Hepatocyte (in vitro differentiated cells): ENCODE measurements around the gene GNPTG. TPM values are rescaled to one million over a fixed set of nuclear protein-coding genes. Genes with fewer than 3 reads are reported as not detected.
A peak's percentile ranks its signal among the peaks of the same experiment; 100 is the strongest.

Experiments used
- DNase-seq: peaks from one replicate; pipeline ENCODE4 v3.0.0-alpha.2; 2016; ENCODE audit warnings: low spot score
- H2AFZ ChIP-seq: fragments of 200-600 bp; sonication (generic); 2 replicates; pipeline ENCODE4 v1.6.0; 2016; ENCODE audit warnings: antibody characterized with exemption, mild to moderate bottlenecking
- H3K27ac ChIP-seq: fragments of 200-600 bp; sonication (generic); 2 replicates; pipeline ENCODE4 v1.5.1; 2016; ENCODE audit warnings: mild to moderate bottlenecking
- H3K27me3 ChIP-seq: fragments of 200-600 bp; sonication (generic); 2 replicates; pipeline ENCODE4 v1.6.1; 2016
- H3K36me3 ChIP-seq: fragments of 200-600 bp; sonication (generic); replicated peaks from 2 replicates; pipeline ENCODE4 v1.5.1; 2016; ENCODE audit warnings: low read depth; ENCODE audit not compliant: insufficient read depth
- H3K4me1 ChIP-seq: fragments of 200-600 bp; sonication (generic); 2 replicates; pipeline ENCODE4 v1.5.1; 2016; ENCODE audit warnings: mild to moderate bottlenecking, moderate library complexity; ENCODE audit not compliant: insufficient read depth
- H3K4me2 ChIP-seq: fragments of 200-600 bp; sonication (generic); 2 replicates; pipeline ENCODE4 v1.6.0; 2016
- H3K4me3 ChIP-seq: fragments of 200-600 bp; sonication (generic); 2 replicates; pipeline ENCODE4 v1.5.1; 2016; ENCODE audit warnings: mild to moderate bottlenecking
- H3K79me2 ChIP-seq: fragments of 200-600 bp; sonication (generic); 2 replicates; pipeline ENCODE4 v1.6.0; 2017; ENCODE audit warnings: mild to moderate bottlenecking
- H3K9me2 ChIP-seq: fragments of 200-600 bp; sonication (generic); replicated peaks from 2 replicates; pipeline ENCODE4 v1.6.0; 2017; ENCODE audit warnings: mild to moderate bottlenecking; ENCODE audit not compliant: insufficient read depth
- H3K9me3 ChIP-seq: fragments of 200-600 bp; sonication (generic); 2 replicates; pipeline ENCODE4 v1.5.1; 2016; ENCODE audit warnings: low read depth, mild to moderate bottlenecking
- H4K20me1 ChIP-seq: fragments of 200-600 bp; sonication (generic); 2 replicates; pipeline ENCODE4 v1.6.0; 2016; ENCODE audit warnings: mild to moderate bottlenecking; ENCODE audit not compliant: insufficient read depth, poor library complexity, severe bottlenecking
- EZH2 ChIP-seq: fragments of 200-600 bp; sonication (generic); IDR thresholded peaks from 2 replicates; pipeline ENCODE4 v1.6.1; 2016; ENCODE audit warnings: antibody characterized with exemption, mild to moderate bottlenecking, borderline replicate concordance
- EZH2phosphoT487 ChIP-seq: fragments of 200-600 bp; sonication (generic); IDR thresholded peaks from one replicate; pipeline ENCODE4 v1.6.1; 2018; ENCODE audit warnings: antibody characterized with exemption, mild to moderate bottlenecking, low read depth, moderate library complexity; ENCODE audit not compliant: unreplicated experiment, severe bottlenecking
- WGBS: methylation state at CpG from one replicate; pipeline ENCODE4 v1.1.6; 2016; ENCODE audit warnings: low lambda C conversion rate; ENCODE audit errors: missing lambda C conversion rate; 5-methylcytosine and 5-hydroxymethylcytosine counted together
- polyA plus RNA-seq: library from polyadenylated mRNA; unstranded; fragments of >200 nt; fragmentation: Nextera tagmentation; extraction: Ambion mirVana; gene quantifications from 2 replicates; pipeline ENCODE4 v1.2.1, GENCODE V29; 2016
- total RNA-seq: library from RNA; depleted of rRNA; stranded (reverse); fragments of >200 nt; gene quantifications from 2 replicates; pipeline ENCODE4 v1.2.3, GENCODE V29; 2014
- TF ChIP-seq, protein P1 (sequence below): fragments of 200-600 bp; sonication (generic); IDR thresholded peaks from 2 replicates; pipeline ENCODE4 v1.5.1; 2016; ENCODE audit warnings: antibody characterized with exemption, mild to moderate bottlenecking; ENCODE audit not compliant: poor library complexity

GNPTG gene
- total and polyA plus RNA-seq, 2 experiments from 2014 or later = 76.6 to 133 TPM

DNA sequence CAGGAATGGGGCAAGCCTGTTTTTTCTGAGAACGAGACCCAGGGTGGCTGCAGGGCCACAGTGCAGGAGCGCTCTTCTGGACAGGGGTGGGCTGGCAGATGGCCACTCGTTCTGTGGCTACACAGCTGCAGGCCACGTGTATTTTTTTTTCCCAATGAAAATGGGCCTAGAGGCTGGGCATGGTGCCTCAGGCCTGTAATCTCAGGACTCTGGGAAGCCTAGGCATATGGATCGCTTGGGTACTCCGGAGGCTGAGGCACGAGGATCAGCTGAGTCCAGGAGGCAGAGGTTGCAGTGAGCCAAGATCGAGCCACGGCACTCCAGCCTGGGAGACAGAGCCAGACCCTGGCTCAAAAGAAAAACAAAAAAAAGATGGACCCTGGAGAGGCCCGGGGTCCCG lies 56.0 kb downstream of the GNPTG start:
- H3K9me3 ChIP-seq = no peaks in the 10 kb centered on the region
- no peaks in the 10 kb centered on the region for H3K36me3 ChIP-seq
- WGBS = 47% methylated on average over 11 of the region's 11 CpGs
- no peak for DNase-seq
- H4K20me1 ChIP-seq = peaks cover 3% of the 10 kb centered on the region
- peaks cover 46% of the 10 kb centered on the region for H3K79me2 ChIP-seq
- H3K4me2 ChIP-seq = peak overlapping the region; percentile 91
- H2AFZ ChIP-seq = no peak overlapping the region
- peaks cover 7% of the 10 kb centered on the region for H3K4me1 ChIP-seq
- no peak overlapping the region for H3K4me3 ChIP-seq
- no peaks in the 10 kb centered on the region for H3K9me2 ChIP-seq
- H3K27ac ChIP-seq = no peak overlapping the region
- no peaks in the 10 kb centered on the region for H3K27me3 ChIP-seq
- TF ChIP-seq EZH2phosphoT487 = no peak
- TF ChIP-seq, protein P1, sequence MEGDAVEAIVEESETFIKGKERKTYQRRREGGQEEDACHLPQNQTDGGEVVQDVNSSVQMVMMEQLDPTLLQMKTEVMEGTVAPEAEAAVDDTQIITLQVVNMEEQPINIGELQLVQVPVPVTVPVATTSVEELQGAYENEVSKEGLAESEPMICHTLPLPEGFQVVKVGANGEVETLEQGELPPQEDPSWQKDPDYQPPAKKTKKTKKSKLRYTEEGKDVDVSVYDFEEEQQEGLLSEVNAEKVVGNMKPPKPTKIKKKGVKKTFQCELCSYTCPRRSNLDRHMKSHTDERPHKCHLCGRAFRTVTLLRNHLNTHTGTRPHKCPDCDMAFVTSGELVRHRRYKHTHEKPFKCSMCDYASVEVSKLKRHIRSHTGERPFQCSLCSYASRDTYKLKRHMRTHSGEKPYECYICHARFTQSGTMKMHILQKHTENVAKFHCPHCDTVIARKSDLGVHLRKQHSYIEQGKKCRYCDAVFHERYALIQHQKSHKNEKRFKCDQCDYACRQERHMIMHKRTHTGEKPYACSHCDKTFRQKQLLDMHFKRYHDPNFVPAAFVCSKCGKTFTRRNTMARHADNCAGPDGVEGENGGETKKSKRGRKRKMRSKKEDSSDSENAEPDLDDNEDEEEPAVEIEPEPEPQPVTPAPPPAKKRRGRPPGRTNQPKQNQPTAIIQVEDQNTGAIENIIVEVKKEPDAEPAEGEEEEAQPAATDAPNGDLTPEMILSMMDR = no peak
- TF ChIP-seq EZH2 = no peak

DNA sequence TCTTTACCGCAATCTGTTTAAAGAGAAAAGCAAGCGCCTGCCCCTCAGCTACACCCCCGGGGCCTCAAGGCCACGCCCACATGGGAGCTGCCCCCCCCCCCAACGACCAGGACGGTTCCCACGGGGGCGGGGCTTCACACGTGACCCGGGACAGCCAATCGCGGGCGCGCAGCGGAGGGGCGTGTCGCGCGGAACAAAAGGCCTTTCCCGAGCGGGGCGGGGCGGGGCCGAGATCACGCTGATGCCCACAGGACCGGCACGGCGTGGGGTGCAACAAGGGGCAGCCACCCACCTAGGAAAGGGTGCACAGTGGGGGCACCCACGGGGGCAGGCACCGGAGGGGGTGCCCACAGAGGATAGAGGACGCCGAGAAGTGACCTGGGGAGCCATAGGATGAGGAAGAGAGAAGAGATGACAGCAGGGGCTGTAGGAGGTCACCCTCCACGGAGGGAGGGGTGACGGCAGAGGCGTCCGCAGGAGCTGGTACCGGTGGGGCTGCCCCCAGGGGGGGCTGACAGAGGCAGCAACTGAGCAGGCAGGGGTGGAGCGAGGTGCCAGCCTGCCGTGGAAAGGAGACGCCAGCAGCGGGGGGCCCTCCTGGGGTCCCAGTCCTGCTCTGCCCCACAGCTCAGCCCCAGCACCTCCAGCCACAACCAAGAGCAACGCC lies 56.6 kb downstream of the GNPTG start:
- WGBS = 4% methylated on average over 30 of the region's 42 CpGs

DNA sequence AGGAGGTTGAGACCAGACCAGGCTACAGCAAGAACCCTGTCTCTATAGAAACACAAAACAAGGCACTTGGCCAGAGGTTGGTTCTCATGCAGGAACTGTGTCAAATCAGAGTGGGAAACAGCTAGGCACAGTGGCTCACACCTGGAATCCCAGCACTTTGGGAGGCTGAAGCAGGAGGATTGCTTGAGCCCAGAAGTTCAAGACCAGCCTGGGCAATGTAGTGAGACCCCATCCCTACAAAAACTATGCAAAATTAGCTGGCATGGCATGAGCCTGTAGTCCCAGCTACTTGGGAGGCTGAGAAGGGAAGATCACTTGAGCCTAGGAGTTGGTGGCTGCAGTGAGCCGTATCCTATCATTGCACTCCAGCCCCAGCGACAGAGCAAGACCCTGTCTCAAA lies 61.1 kb downstream of the GNPTG start:
- WGBS = 94% methylated on average over 2 of the region's 2 CpGs
- TF ChIP-seq, protein P1 = no peak
- TF ChIP-seq EZH2 (no peak), EZH2phosphoT487 (no peak)
- peaks cover 36% of the 10 kb centered on the region for H3K79me2 ChIP-seq

More for the DNA sequence above, 56.6 kb downstream of the GNPTG start:
- no peaks in the 10 kb centered on the region for H3K9me3 ChIP-seq
- H3K9me2 ChIP-seq = no peaks in the 10 kb centered on the region
- H3K4me2 ChIP-seq = peak overlapping the region; percentile 91
- no peaks in the 10 kb centered on the region for H3K27me3 ChIP-seq
- peak; percentile 97 for DNase-seq
- peaks cover 3% of the 10 kb centered on the region for H4K20me1 ChIP-seq
- TF ChIP-seq EZH2 = no peak
- TF ChIP-seq, protein P1 = no peak
- TF ChIP-seq EZH2phosphoT487 = no peak
- peak overlapping the region; percentile 62 for H3K4me3 ChIP-seq
- H3K79me2 ChIP-seq = peaks cover 47% of the 10 kb centered on the region
- peak overlapping the region; percentile 50 for H2AFZ ChIP-seq
- no peaks in the 10 kb centered on the region for H3K36me3 ChIP-seq
- peaks cover 7% of the 10 kb centered on the region for H3K4me1 ChIP-seq
- H3K27ac ChIP-seq = peak overlapping the region; percentile 20

More for the DNA sequence above, 61.1 kb downstream of the GNPTG start:
- Histone ChIP-seq H2AFZ (no peak overlapping the region), H3K27ac (no peak overlapping the region), H3K36me3 (no peaks in the 10 kb centered on the region), H4K20me1 (no peaks in the 10 kb centered on the region), H3K27me3 (no peaks in the 10 kb centered on the region), H3K4me2 (no peak overlapping the region), H3K4me3 (no peak overlapping the region), H3K9me2 (no peaks in the 10 kb centered on the region), H3K4me1 (peaks cover 10% of the 10 kb centered on the region), H3K9me3 (no peaks in the 10 kb centered on the region)
- no peak for DNase-seq

Other genes starting within 250 kb of the GNPTG start
- gene CACNA1H, start 198.8 kb upstream of the GNPTG start, total RNA-seq = 8.6 and 9.1 TPM in 2 replicates
- 9.1 and 9.7 TPM in 2 replicates for gene CACNA1H, start 198.8 kb upstream of the GNPTG start, polyA plus RNA-seq
- 0.67 and 1.3 TPM in 2 replicates for gene TPSG1, start 126.7 kb upstream of the GNPTG start, total RNA-seq
- gene TPSG1, start 126.7 kb upstream of the GNPTG start, polyA plus RNA-seq = 2.0 and 2.3 TPM in 2 replicates
- gene TPSB2, start 121.7 kb upstream of the GNPTG start, total RNA-seq = not detected in 2 replicates
- not detected in 2 replicates for gene TPSB2, start 121.7 kb upstream of the GNPTG start, polyA plus RNA-seq
- gene TPSAB1, start 111.2 kb upstream of the GNPTG start, total RNA-seq = not detected in 2 replicates
- gene TPSAB1, start 111.2 kb upstream of the GNPTG start, polyA plus RNA-seq = not detected in 2 replicates
- not detected in 2 replicates for gene TPSD1, start 95.9 kb upstream of the GNPTG start, total RNA-seq
- not detected in 2 replicates for gene TPSD1, start 95.9 kb upstream of the GNPTG start, polyA plus RNA-seq
- 76.0 and 78.8 TPM in 2 replicates for gene UBE2I, start 42.3 kb upstream of the GNPTG start, total RNA-seq
- gene UBE2I, start 42.3 kb upstream of the GNPTG start, polyA plus RNA-seq = 150 and 183 TPM in 2 replicates
- gene BAIAP3, start 18.3 kb upstream of the GNPTG start, total RNA-seq = 1.8 and 3.0 TPM in 2 replicates
- gene BAIAP3, start 18.3 kb upstream of the GNPTG start, polyA plus RNA-seq = 2.4 and 5.5 TPM in 2 replicates
- 65.5 and 73.0 TPM in 2 replicates for gene TSR3, start 53 bp upstream of the GNPTG start, total RNA-seq
- 137 and 138 TPM in 2 replicates for gene TSR3, start 53 bp upstream of the GNPTG start, polyA plus RNA-seq
- 5.5 and 10.3 TPM in 2 replicates for gene UNKL, start 62.8 kb downstream of the GNPTG start, total RNA-seq
- gene UNKL, start 62.8 kb downstream of the GNPTG start, polyA plus RNA-seq = 8.5 and 9.6 TPM in 2 replicates
- 16.0 and 17.3 TPM in 2 replicates for gene UQCC4, start 68.8 kb downstream of the GNPTG start, total RNA-seq
- 24.0 and 36.6 TPM in 2 replicates for gene UQCC4, start 68.8 kb downstream of the GNPTG start, polyA plus RNA-seq
- gene PERCC1, start 79.1 kb downstream of the GNPTG start, total RNA-seq = 2.0 and 2.5 TPM in 2 replicates
- not detected in 2 replicates for gene PERCC1, start 79.1 kb downstream of the GNPTG start, polyA plus RNA-seq
- 0.33 and 0.64 TPM in 2 replicates for gene CCDC154, start 92.6 kb downstream of the GNPTG start, total RNA-seq
- gene CCDC154, start 92.6 kb downstream of the GNPTG start, polyA plus RNA-seq = 1.6 and 4.6 TPM in 2 replicates
- gene CLCN7, start 123.1 kb downstream of the GNPTG start, total RNA-seq = 47.4 and 56.3 TPM in 2 replicates
- 107 and 127 TPM in 2 replicates for gene CLCN7, start 123.1 kb downstream of the GNPTG start, polyA plus RNA-seq
- not detected in 2 replicates for gene PTX4, start 137.0 kb downstream of the GNPTG start, total RNA-seq
- not detected in 2 replicates for gene PTX4, start 137.0 kb downstream of the GNPTG start, polyA plus RNA-seq
- 12.0 and 22.8 TPM in 2 replicates for gene TELO2, start 141.4 kb downstream of the GNPTG start, total RNA-seq
- gene TELO2, start 141.4 kb downstream of the GNPTG start, polyA plus RNA-seq = 50.9 and 60.3 TPM in 2 replicates
- 4.7 and 5.4 TPM in 2 replicates for gene TMEM204, start 181.7 kb downstream of the GNPTG start, total RNA-seq
- 2.7 and 4.3 TPM in 2 replicates for gene TMEM204, start 181.7 kb downstream of the GNPTG start, polyA plus RNA-seq